ENCODE data around the gene LSAMP.
A peak's percentile ranks its signal among the peaks of the same experiment; 100 is the strongest.
"Not testable (repeated sequence)": the region's sequence is repeated elsewhere in the genome, so short reads cannot be mapped to it uniquely, and the experiment has no call there.

The LSAMP gene

GRCh38 chr3:115831864-115832263 lies 613.4 kb downstream of the LSAMP start:
- DNase-seq: no peak

- no peak for DNase-seq
Measured at GRCh38 chr3:115830764-115831395, 614.4 kb downstream of the LSAMP start.

GRCh38 chr3:115828401-115828800 lies 616.9 kb downstream of the LSAMP start:
- no peak for DNase-seq

- no peak for DNase-seq
Measured at GRCh38 chr3:115827495-115827894, 617.8 kb downstream of the LSAMP start.

GRCh38 chr3:115825046-115825445 lies 620.2 kb downstream of the LSAMP start:
- DNase-seq: no peak

- no peak for DNase-seq
Measured at GRCh38 chr3:115823083-115823482, 622.2 kb downstream of the LSAMP start.

- DNase-seq: no peak
Measured at GRCh38 chr3:115822579-115822978, 622.7 kb downstream of the LSAMP start.

GRCh38 chr3:115819785-115820384 lies 625.4 kb downstream of the LSAMP start:
- DNase-seq: peak; percentile 71 to 89 (median 80)

GRCh38 chr3:115814778-115815380 lies 630.4 kb downstream of the LSAMP start:
- peak; percentile 64 to 86 (median 74) for DNase-seq

GRCh38 chr3:115814006-115814405 lies 631.3 kb downstream of the LSAMP start:
- no peak for DNase-seq

GRCh38 chr3:115808816-115809215 lies 636.5 kb downstream of the LSAMP start:
- DNase-seq: no peak

GRCh38 chr3:115808244-115808643 lies 637.0 kb downstream of the LSAMP start:
- no peak for DNase-seq

- no peak for DNase-seq
Measured at GRCh38 chr3:115806501-115806900, 638.8 kb downstream of the LSAMP start.

- no peak for DNase-seq
Measured at GRCh38 chr3:115805520-115805919, 639.8 kb downstream of the LSAMP start.

- DNase-seq: no peak
Measured at GRCh38 chr3:115804713-115805119, 640.6 kb downstream of the LSAMP start.

- no peak for DNase-seq
Measured at GRCh38 chr3:115804200-115804599, 641.1 kb downstream of the LSAMP start.

GRCh38 chr3:115803661-115804060 lies 641.6 kb downstream of the LSAMP start:
- DNase-seq: no peak

GRCh38 chr3:115800489-115801075 lies 644.7 kb downstream of the LSAMP start:
- no peak for DNase-seq

GRCh38 chr3:115800065-115800464 lies 645.2 kb downstream of the LSAMP start:
- DNase-seq: not testable (repeated sequence)

- DNase-seq: no peak
Measured at GRCh38 chr3:115792206-115792955, 652.9 kb downstream of the LSAMP start.

- DNase-seq: not testable (repeated sequence)
Measured at GRCh38 chr3:115791271-115792153, 653.8 kb downstream of the LSAMP start.

- DNase-seq: peak in 3 of 4 experiments; percentile 31 to 59 (median 37)
Measured at GRCh38 chr3:115790759-115791158, 654.5 kb downstream of the LSAMP start.

Measured in suppressor macrophage (primary cell).